IPS-18a (cell line): ENCODE measurements around the gene PCDHA7.
"Not testable (repeated sequence)": the region's sequence is repeated elsewhere in the genome, so short reads cannot be mapped to it uniquely, and the experiment has no call there.

Source experiments
- H3K27ac ChIP-seq: one replicate; pipeline ENCODE4 v1.5.1; 2013; ENCODE audit warnings: low read length
- H3K27me3 ChIP-seq: one replicate; pipeline ENCODE4 v1.6.1; 2013; ENCODE audit warnings: mild to moderate bottlenecking, low read length; ENCODE audit not compliant: control insufficient read depth, insufficient read depth
- H3K36me3 ChIP-seq: one replicate; pipeline ENCODE4 v1.6.1; 2013; ENCODE audit warnings: low read depth, low read length; ENCODE audit not compliant: control insufficient read depth
- H3K4me1 ChIP-seq: one replicate; pipeline ENCODE4 v1.6.1; 2013; ENCODE audit warnings: low read depth, low read length; ENCODE audit not compliant: control insufficient read depth
- H3K4me3 ChIP-seq: one replicate; pipeline ENCODE4 v1.5.1; 2013; ENCODE audit warnings: low read length
- H3K9ac ChIP-seq: one replicate; pipeline ENCODE4 v1.6.1; 2013; ENCODE audit warnings: mild to moderate bottlenecking, low read length, moderate library complexity
- H3K9me3 ChIP-seq: one replicate; pipeline ENCODE4 v1.6.1; 2013; ENCODE audit warnings: low read depth, low read length; ENCODE audit not compliant: control insufficient read depth

The PCDHA7 gene

DNA sequence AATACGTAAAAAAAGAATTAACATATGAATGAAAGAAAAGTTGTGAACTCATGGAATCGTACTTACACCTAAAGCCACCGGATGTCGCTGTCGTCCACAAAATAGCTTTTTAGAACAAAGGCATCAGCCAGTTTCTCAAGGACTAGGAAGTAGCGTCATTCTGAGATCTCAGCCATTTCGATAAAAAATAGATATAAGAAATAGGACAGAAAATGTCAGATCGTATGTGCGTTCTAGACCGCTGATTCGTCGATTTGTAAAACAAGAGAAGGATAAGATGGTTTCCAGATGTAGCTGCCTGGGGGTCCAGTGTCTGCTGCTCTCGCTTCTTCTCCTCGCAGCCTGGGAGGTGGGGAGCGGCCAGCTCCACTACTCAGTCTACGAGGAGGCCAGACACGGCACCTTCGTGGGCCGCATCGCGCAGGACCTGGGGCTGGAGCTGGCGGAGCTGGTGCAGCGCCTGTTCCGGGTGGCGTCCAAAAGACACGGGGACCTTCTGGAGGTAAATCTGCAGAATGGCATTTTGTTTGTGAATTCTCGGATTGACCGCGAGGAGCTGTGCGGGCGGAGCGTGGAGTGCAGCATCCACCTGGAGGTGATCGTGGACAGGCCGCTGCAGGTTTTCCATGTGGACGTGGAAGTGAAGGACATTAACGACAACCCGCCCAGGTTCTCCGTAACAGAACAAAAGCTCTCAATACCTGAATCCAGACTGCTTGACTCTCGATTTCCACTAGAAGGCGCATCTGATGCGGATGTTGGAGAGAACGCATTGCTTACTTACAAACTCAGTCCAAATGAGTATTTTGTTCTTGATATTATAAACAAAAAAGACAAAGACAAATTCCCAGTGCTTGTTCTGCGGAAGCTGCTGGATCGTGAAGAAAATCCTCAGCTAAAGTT is 22.0 kb downstream of the PCDHA7 start, which contains the start of gene PCDHA10:
TSS of gene PCDHA10 (plus strand) at position 126 of the 903 bp plus-strand sequence. CDS start at position 278, 152 bp downstream.
- H3K9ac ChIP-seq: peak within 1 kb of the TSS; percentile 36
- H3K9me3 ChIP-seq: no peaks in the 10 kb centered on the region
- H3K4me1 ChIP-seq: no peaks in the 10 kb centered on the region
- no peaks in the 10 kb centered on the region for H3K27me3 ChIP-seq
- H3K36me3 ChIP-seq: no peaks in the 10 kb centered on the region
- H3K27ac ChIP-seq: no peak within 1 kb of the TSS
- H3K4me3 ChIP-seq: peak within 1 kb of the TSS; percentile 17

- Histone ChIP-seq H3K36me3 (no peaks in the 10 kb centered on the region), H3K9ac (no peak overlapping the region), H3K9me3 (no peaks in the 10 kb centered on the region), H3K27me3 (no peaks in the 10 kb centered on the region), H3K27ac (no peak overlapping the region), H3K4me3 (no peak overlapping the region), H3K4me1 (no peaks in the 10 kb centered on the region)
Observed at GRCh38 chr5:140857177-140857986, 23.3 kb downstream of the PCDHA7 start.

GRCh38 chr5:140857987-140858240 is 23.8 kb downstream of the PCDHA7 start:
- no peaks in the 10 kb centered on the region for H3K4me1 ChIP-seq
- H3K9me3 ChIP-seq: no peaks in the 10 kb centered on the region
- no peaks in the 10 kb centered on the region for H3K36me3 ChIP-seq
- no peak overlapping the region for H3K4me3 ChIP-seq
- no peaks in the 10 kb centered on the region for H3K27me3 ChIP-seq
- H3K9ac ChIP-seq: no peak overlapping the region
- no peak overlapping the region for H3K27ac ChIP-seq

DNA sequence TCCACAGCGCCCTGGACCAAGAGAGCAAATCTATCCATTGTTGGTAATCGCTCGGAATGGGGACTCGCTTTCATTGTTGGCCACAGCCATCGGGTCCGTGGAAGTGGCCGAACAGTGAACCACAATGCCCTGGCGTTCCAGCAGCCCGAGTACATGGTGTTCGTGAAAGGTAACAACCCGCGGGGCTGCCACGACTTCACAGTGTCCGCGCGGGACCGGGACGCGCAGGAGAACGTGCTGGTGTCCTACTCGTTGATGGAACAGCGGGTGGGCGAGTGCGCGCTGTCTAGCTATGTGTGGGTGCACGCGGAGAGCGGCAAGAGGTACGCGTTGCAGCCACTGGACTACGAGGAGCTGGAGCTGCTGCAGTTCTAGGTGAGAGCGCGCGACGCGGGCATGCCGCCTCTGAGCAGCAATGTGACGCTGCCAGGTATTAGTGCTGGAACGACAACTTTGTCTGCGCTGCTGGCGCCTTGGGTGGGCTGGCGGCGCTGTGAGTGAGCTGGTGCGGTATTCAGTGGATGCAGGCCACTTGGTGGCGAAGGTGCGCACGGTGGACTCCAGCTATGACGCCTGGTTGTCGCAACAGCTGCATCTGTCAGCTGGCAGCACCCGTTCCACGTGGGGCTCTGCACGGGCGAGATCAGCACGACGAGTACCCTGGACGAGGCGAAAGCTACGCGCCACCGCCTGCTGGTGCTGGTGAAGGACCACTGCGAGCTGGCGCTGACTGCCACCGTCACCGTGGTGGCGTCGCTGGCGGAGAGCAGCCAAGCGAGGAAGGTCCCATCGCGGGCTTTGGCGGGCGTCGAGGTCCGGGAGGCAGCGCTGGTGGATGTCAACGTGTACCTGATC is 28.6 kb downstream of the PCDHA7 start:
- Histone ChIP-seq H3K36me3 (no peaks in the 10 kb centered on the region), H3K9ac (no peak overlapping the region), H3K27me3 (no peaks in the 10 kb centered on the region), H3K4me3 (no peak overlapping the region), H3K4me1 (no peaks in the 10 kb centered on the region), H3K9me3 (no peaks in the 10 kb centered on the region), H3K27ac (no peak overlapping the region)

- Histone ChIP-seq H3K27me3 (no peaks in the 10 kb centered on the region), H3K9ac (peak within 1 kb of the TSS; percentile 4), H3K27ac (no peak within 1 kb of the TSS), H3K36me3 (no peaks in the 10 kb centered on the region), H3K4me1 (no peaks in the 10 kb centered on the region), H3K4me3 (peak within 1 kb of the TSS; percentile 26), H3K9me3 (no peaks in the 10 kb centered on the region)
Observed at GRCh38 chr5:140868721-140869554, 34.9 kb downstream of the PCDHA7 start, which contains the start of gene PCDHA11. Gene PCDHA11 (plus strand): TSS chr5:140868957. CDS start chr5:140869104, 147 bp downstream.

- no peak overlapping the region for H3K9ac ChIP-seq
- H3K4me1 ChIP-seq: peaks cover 2% of the 10 kb centered on the region
- H3K4me3 ChIP-seq: no peak overlapping the region
- H3K27ac ChIP-seq: no peak overlapping the region
- H3K36me3 ChIP-seq: no peaks in the 10 kb centered on the region
- H3K27me3 ChIP-seq: no peaks in the 10 kb centered on the region
- no peaks in the 10 kb centered on the region for H3K9me3 ChIP-seq
Observed at GRCh38 chr5:140869555-140869886, 35.5 kb downstream of the PCDHA7 start.

- Histone ChIP-seq H3K9me3 (no peaks in the 10 kb centered on the region), H3K4me3 (no peak overlapping the region), H3K27ac (no peak overlapping the region), H3K9ac (no peak overlapping the region), H3K36me3 (no peaks in the 10 kb centered on the region), H3K27me3 (no peaks in the 10 kb centered on the region), H3K4me1 (peaks cover 2% of the 10 kb centered on the region)
Observed at GRCh38 chr5:140870221-140871201, 36.4 kb downstream of the PCDHA7 start.

GRCh38 chr5:140875085-140876065 is 41.3 kb downstream of the PCDHA7 start, which contains the start of gene PCDHA12:
Gene PCDHA12 (plus strand): TSS chr5:140875308. CDS start chr5:140875473, 165 bp downstream.
- no peaks in the 10 kb centered on the region for H3K9me3 ChIP-seq
- peak within 1 kb of the TSS; percentile 74 for H3K27ac ChIP-seq
- no peaks in the 10 kb centered on the region for H3K27me3 ChIP-seq
- peak within 1 kb of the TSS; percentile 92 for H3K4me3 ChIP-seq
- H3K36me3 ChIP-seq: no peaks in the 10 kb centered on the region
- H3K4me1 ChIP-seq: peaks cover 2% of the 10 kb centered on the region
- peak within 1 kb of the TSS; percentile 90 for H3K9ac ChIP-seq

- H3K27me3 ChIP-seq, H3K9me3 ChIP-seq, H3K27ac ChIP-seq, H3K9ac ChIP-seq, H3K4me1 ChIP-seq, H3K36me3 ChIP-seq: not testable (repeated sequence)
- H3K4me3 ChIP-seq: peak overlapping the region; percentile 92
Observed at GRCh38 chr5:140876541-140877261, 42.6 kb downstream of the PCDHA7 start.
